Heart left ventricle (tissue), 13 donors: ENCODE measurements around the gene DEPDC5.

Experiments
- CTCF ChIP-seq, 12 donors: fragments of 200-600 bp; sonication (generic) in 4 of 12; IDR thresholded peaks; one replicate each; pipeline versions ENCODE4 v1.5.0 to v1.8.0; 2018 to 2022; ENCODE audit warnings: antibody characterized with exemption in 12 of 12, mild to moderate bottlenecking in 5 of 12
- POLR2A ChIP-seq, 2 donors: fragments of 450-650 bp; IDR thresholded peaks; one replicate each; pipeline ENCODE4 v1.6.1; 2017; ENCODE audit warnings: antibody characterized with exemption in 2 of 2, mild to moderate bottlenecking in 2 of 2, moderate library complexity in 2 of 2
- donor health status: ischemic (EF 13 %, LVEDD 7.1; RV severe dilation, severe dysfunction).
- donor health status: DM: no; HTN: yes; CAD: no.
- donor health status: DM: no; HTN: no; CAD: no.
- donor health status: ischemic (EF 25% LVEDD 6.9; RV normal size, moderate dysfunction).
- donor health status: ischemic (EF 25% LVEDD 5.7; RV mildly dilated, moderate dysfunction).
- donor health status: ischemic (EF 35%, LVEDD 5.7; RV mildly dilated, moderate dysfunction).
- donor health status: nonischemic (EF 11% LVEDD 7.7; RV severe dilation, severe dysfunction).
- donor health status: DM: yes; HTN: yes; CAD: no.
- donor health status: PGD.
- donor health status: ischemic (EF 29% LVEDD 5.4; RV normal size, mild dysfunction).
- donor health status: nonischemic (EF 23%, LVEDD 6.1; RV moderate dilation, normal function).

- no peak for TF ChIP-seq CTCF (IDR thresholded peaks at IDR 0.05)
- TF ChIP-seq POLR2A (IDR thresholded peaks at IDR 0.05): no peak
Measured at GRCh38 chr22:31736458-31736857, 17.4 kb upstream of the DEPDC5 start.
